ENCODE data around the gene LRP5.
"Not testable (repeated sequence)": the region's sequence is repeated elsewhere in the genome, so short reads cannot be mapped to it uniquely, and the experiment has no call there.

Gene LRP5

GRCh38 chr11:68445531-68446035 is 133.2 kb downstream of the LRP5 start:
- no peak for DNase-seq

GRCh38 chr11:68446046-68446725 is 133.8 kb downstream of the LRP5 start:
- no peak for DNase-seq

- DNase-seq, result peak in 11 of 14 donors; percentile 10 to 74 (median 38)
These were observed 134.8 kb downstream of the LRP5 start for GRCh38 chr11:68447015-68447801.

GRCh38 chr11:68447914-68448313 is 135.5 kb downstream of the LRP5 start:
- not testable (repeated sequence) for DNase-seq

GRCh38 chr11:68448604-68449011 is 136.2 kb downstream of the LRP5 start:
- no peak for DNase-seq

GRCh38 chr11:68449951-68450350 is 137.6 kb downstream of the LRP5 start:
- DNase-seq, result no peak

- DNase-seq, result no peak
These were observed 138.3 kb downstream of the LRP5 start for GRCh38 chr11:68450711-68451110.

- DNase-seq, result no peak
These were observed 142.4 kb downstream of the LRP5 start for GRCh38 chr11:68454767-68455166.

- no peak for DNase-seq
These were observed 143.1 kb downstream of the LRP5 start for GRCh38 chr11:68455485-68455884.

GRCh38 chr11:68457216-68457897 is 145.0 kb downstream of the LRP5 start:
- no peak for DNase-seq

- DNase-seq, result no peak
These were observed 145.5 kb downstream of the LRP5 start for GRCh38 chr11:68457898-68458249.

GRCh38 chr11:68458340-68458739 is 145.9 kb downstream of the LRP5 start:
- not testable (repeated sequence) for DNase-seq

- DNase-seq, result peak; percentile 87 to 100 (median 98)
These were observed 147.7 kb downstream of the LRP5 start for GRCh38 chr11:68459886-68460740.

- peak in 3 of 14 donors; percentile 46 to 55 (median 47) for DNase-seq
These were observed 148.6 kb downstream of the LRP5 start, which contains the start of gene PPP6R3 for GRCh38 chr11:68460741-68461574. Gene PPP6R3, plus strand, starts transcription at chr11:68460752. Its CDS starts 76,913 bp downstream, at chr11:68537665.

- DNase-seq, result peak in 1 of 14 donors; percentile 26
These were observed 149.2 kb downstream of the LRP5 start for GRCh38 chr11:68461575-68461917.

GRCh38 chr11:68463714-68464113 is 151.3 kb downstream of the LRP5 start:
- DNase-seq, result no peak

- no peak for DNase-seq
These were observed 154.9 kb downstream of the LRP5 start for GRCh38 chr11:68467201-68467834.

GRCh38 chr11:68468217-68468828 is 155.9 kb downstream of the LRP5 start:
- DNase-seq, result no peak

GRCh38 chr11:68469122-68469521 is 156.7 kb downstream of the LRP5 start:
- DNase-seq, result no peak

- no peak for DNase-seq
These were observed 157.3 kb downstream of the LRP5 start for GRCh38 chr11:68469642-68470041.
